Astrocyte (in vitro differentiated cells and primary cell): ENCODE measurements around the gene ZFHX3.

Experiments used
- CTCF ChIP-seq: IDR thresholded peaks from 2 replicates; pipeline ENCODE4 v1.5.1; 2011; ENCODE audit warnings: low read depth, mild to moderate bottlenecking, inconsistent platforms, low read length, moderate library complexity; ENCODE audit not compliant: insufficient read depth
- EZH2 ChIP-seq: IDR thresholded peaks from 2 replicates; pipeline ENCODE4 v1.6.1; 2012; ENCODE audit warnings: mild to moderate bottlenecking, low read length, inconsistent platforms; ENCODE audit not compliant: insufficient read depth

DNA sequence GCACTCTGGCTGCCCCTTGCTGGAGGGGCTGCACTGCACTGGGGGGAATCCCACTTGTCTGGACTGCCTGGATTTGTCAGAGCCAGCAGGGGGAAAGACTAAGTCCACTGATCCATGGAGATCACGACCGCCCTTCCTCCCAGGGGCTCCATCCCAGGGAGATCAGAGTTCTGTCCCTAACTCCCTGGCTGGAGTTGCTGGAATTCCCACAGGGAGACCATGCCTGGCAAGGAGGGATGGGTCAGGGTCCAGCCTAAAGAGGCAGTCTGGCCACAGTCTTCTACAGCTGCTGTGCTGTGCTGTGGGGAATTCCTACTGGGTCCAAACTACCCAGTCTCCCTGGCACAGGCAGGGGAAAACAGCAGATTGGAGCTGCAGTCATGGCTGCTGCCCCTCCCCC lies 311.9 kb downstream of the ZFHX3 start:
- TF ChIP-seq CTCF (no peak), EZH2 (no peak)
